Measurements from ENCODE around the gene RHBDD1. TPM values are rescaled to one million over a fixed set of nuclear protein-coding genes. Genes with fewer than 3 reads are reported as not detected.
A peak's percentile ranks its signal among the peaks of the same experiment; 100 is the strongest.

The RHBDD1 gene, protein sequence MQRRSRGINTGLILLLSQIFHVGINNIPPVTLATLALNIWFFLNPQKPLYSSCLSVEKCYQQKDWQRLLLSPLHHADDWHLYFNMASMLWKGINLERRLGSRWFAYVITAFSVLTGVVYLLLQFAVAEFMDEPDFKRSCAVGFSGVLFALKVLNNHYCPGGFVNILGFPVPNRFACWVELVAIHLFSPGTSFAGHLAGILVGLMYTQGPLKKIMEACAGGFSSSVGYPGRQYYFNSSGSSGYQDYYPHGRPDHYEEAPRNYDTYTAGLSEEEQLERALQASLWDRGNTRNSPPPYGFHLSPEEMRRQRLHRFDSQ
- 3.7 and 6.0 TPM in 2 replicates for polyA plus RNA-seq (2014; cell fraction: cytosol; rRNA removed)
- 2.3 and 8.2 TPM in 2 replicates for polyA plus RNA-seq (2014; cell fraction: nucleus; rRNA removed)

- DNase-seq (ENCODE audit: low spot score), result peak; percentile 92
Measured at GRCh38 chr2:226835796-226836547, at the start of gene RHBDD1. RHBDD1 (plus strand) TSS chr2:226836054; CDS start chr2:226864694, 28,640 bp downstream.

- no peak for DNase-seq (ENCODE audit: low spot score)
Measured at GRCh38 chr2:226788064-226788463, 47.8 kb upstream of the RHBDD1 start.

- DNase-seq (ENCODE audit: low spot score), result no peak
Measured at GRCh38 chr2:226788881-226789490, 46.9 kb upstream of the RHBDD1 start.

GRCh38 chr2:226790011-226790410 lies 45.8 kb upstream of the RHBDD1 start:
- DNase-seq (ENCODE audit: low spot score), result no peak

- no peak for DNase-seq (ENCODE audit: low spot score)
Measured at GRCh38 chr2:226790431-226790830, 45.4 kb upstream of the RHBDD1 start.

- peak; percentile 52 for DNase-seq (ENCODE audit: low spot score)
Measured at GRCh38 chr2:226791056-226791486, 44.8 kb upstream of the RHBDD1 start.

GRCh38 chr2:226791487-226792081 lies 44.3 kb upstream of the RHBDD1 start:
- DNase-seq (ENCODE audit: low spot score), result peak; percentile 79

DNA sequence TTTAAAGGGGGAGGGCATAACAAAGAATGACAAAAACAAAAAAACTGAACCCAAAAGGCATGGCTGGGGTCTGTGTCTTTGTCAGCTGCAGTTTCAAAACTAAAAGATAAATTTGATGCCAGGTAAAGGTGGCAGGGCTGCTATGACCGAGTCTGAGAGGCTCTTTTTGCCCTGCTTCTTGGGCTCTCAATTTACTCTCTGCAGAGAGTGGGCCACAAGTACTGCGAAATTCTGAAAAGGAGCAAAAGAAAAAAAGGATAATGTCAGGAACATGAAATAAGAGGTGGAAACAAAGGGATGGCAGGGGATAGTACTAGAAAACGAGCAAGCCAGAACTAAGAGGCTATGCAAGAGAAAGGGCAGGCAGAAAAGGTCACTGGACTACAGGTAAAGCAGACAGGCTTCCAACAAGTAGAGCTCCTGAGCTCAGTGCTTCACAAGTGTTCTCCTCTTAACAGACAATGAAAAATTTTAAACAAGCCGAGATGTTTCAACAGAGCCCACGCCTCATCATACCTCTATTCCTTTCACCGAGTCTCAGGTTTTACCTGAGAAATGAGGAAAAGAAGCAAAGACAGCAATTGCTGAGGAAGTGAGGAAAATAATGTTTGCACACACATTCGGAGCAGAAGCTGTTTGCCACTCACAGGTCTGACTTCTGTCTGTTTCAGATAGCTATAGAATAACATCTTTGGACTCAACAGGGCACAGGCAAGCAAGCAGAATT lies 43.5 kb upstream of the RHBDD1 start:
- no peak for DNase-seq (ENCODE audit: low spot score)

GRCh38 chr2:226793646-226794045 lies 42.2 kb upstream of the RHBDD1 start:
- DNase-seq (ENCODE audit: low spot score), result no peak

GRCh38 chr2:226794196-226794661 lies 41.6 kb upstream of the RHBDD1 start:
- no peak for DNase-seq (ENCODE audit: low spot score)

DNA sequence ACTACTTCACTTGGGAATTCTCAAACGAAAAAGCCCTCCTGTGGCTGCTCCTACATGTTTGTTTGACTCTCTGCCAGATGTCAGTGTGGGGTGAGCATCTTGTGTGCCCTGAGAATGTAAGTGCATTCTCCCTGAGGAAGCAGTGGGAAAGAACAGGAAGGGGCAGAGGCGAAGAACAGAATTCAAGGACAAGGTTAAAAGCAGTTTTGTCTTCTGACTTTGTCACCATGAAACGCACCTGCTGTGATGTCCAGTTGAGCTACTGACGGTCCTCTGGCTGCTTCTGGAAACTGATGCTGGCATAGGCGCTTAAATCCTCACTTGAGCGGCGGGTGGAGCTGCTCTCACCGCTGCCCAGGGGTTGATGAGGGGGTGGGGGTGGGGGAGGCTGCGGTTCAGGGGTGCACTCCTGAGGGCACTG lies 41.1 kb upstream of the RHBDD1 start:
- no peak for DNase-seq (ENCODE audit: low spot score)

DNA sequence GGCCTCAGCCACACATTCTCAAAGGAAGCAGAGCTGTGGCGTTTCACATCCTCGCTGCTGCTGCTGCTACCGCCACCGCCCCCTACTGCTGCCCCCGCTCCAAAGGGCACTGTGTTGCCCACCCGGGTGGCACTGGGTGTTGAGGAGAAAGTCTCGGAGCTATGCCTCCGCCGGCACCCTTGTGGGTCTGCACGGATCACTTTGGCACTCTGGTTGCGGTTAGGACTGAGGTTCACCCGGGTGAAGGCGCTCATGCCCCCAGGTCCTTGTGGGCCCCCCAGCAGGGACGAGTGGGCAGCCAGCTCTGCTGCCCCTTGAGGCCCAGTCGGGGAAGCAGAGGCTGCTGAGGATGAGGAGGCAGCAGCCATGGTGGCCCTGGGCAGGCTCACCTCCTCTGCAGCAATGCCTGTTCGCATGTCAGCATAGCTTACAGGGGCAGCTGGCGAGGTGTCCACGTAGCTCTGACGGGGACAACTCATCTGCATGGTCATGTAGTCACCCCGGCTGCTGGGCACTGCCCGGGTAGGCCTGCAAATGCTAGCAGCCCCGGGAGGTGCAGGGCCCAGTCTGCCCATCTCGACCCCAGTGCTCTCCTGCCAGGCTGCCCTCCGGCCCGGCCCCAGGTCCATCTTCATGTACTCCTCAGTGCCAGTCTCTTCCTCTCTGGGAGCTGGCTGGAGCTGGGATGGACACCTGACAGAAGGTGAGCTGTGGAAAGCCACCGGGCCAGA lies 40.4 kb upstream of the RHBDD1 start:
- no peak for DNase-seq (ENCODE audit: low spot score)

GRCh38 chr2:226796012-226796839 lies 39.6 kb upstream of the RHBDD1 start:
- DNase-seq (ENCODE audit: low spot score), result no peak

DNA sequence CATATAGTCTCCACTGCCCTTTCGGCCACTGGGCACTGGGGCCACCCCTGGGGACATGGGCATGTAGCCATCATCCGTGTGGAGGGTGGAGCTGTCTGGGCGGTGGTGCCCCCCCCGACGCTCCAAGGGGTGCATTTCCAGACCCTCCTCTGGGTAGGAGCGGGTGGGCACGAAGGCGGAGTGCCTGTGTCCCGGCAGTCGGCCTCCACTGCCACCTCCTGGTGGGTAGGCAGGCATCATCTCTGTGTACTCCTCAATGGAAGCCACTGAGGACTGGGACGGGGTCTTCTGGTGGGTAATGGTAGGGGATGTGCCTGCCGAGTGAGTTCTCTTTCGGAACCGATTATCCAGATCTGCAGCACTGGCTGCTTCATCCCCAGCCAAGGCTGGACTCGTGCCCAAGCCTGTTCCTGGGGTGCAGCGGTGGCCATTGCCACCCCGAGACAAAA lies 39.0 kb upstream of the RHBDD1 start:
- no peak for DNase-seq (ENCODE audit: low spot score)

DNA sequence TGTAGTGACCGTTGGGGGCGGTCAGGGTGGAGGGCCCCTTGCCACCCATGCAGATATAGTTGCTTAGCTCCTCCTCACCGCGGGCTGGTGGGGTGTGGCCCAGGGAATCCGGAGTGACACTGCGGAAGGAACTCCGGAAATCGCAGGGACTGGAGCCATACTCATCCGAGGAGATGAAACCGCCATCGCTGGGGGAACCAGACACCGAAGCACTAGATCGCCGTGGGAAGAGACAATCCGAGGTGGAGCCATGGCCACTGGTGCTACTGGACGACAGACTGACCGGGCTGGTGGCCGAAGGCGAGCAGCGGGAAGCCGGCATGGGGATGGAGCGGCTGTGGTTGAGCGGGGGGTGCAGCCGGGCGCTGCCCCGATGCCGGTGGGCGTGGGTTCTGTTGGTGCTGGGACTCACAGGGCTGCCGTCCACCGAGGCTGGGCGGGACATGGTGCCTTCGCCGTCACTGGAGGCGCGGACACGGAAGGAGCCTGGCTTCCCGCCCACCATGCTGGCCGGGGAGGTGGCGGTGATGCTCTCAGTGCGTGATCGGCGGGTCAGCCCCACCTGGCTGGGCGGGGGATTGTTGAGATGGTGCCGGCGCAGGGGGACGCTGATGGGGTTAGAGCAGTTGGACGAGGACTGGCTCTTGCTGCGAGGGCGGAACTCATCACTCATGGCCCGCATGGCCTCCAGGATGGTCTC lies 38.4 kb upstream of the RHBDD1 start:
- no peak for DNase-seq (ENCODE audit: low spot score)

DNA sequence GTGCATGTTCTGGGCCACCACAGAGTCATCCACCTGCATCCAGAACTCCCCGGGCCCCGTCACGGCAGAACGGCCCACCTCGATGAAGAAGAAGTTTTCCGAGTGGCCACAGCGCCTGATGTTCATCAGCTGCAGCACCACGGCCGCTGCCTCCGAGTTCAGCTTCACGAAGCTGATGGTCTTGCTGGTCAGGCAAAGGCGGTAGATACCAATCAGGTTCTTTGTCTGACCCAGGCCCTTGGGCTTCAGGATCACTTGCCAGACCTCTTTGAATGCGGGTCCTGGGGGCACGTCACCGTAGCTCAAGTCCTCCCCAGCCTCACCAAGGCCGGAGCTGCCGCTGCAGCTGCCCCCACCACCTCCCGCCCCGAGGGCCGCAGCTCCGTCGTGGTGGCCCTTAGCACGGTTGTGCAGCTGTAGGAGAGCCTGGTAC lies 37.8 kb upstream of the RHBDD1 start:
- DNase-seq (ENCODE audit: low spot score), result no peak

DNA sequence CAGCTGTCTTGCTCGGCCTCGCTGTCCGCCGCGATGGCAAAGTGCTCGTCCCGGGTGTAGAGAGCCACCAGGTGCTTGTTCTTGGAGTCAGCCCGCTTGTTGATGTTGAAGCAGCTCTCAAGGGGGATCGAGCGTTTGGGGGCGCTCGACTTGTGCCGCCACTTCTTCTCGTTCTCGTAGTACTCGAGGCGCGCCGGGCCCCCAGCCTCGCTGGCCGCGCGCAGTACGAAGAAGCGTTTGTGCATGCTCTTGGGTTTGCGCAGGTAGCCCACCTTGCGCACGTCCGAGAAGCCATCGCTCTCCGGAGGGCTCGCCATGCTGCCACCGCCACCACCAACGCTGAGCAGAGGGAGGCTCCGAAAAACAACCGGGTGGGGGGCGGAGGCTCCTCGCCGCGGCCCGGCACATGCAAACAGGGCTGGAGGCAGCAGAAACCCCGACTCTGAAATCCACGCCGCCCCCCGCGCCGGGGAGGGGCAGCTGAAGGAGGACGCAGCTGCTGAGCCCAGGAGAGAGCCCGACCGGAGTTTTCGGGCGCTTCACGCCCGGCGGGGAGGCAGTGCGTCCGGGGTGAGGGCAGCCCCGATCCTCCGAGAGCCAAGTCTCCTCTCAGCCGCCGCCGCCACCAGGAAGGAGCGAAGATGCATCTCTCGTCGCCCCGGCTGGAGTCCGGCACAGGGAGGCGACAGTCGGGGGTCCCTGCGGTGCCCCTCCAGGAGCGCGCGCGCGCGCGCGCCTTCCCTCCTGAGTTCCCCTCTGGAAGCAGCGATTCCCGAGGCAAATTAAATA lies 37.2 kb upstream of the RHBDD1 start:
- DNase-seq (ENCODE audit: low spot score), result no peak
